ENCODE results near the gene ALK. TPM values are rescaled to one million over a fixed set of nuclear protein-coding genes. Genes with fewer than 3 reads are reported as not detected.

Gene ALK
- total RNA-seq, 2 donors from 2014 or later: 0.25 TPM; not detected in 1

DNA sequence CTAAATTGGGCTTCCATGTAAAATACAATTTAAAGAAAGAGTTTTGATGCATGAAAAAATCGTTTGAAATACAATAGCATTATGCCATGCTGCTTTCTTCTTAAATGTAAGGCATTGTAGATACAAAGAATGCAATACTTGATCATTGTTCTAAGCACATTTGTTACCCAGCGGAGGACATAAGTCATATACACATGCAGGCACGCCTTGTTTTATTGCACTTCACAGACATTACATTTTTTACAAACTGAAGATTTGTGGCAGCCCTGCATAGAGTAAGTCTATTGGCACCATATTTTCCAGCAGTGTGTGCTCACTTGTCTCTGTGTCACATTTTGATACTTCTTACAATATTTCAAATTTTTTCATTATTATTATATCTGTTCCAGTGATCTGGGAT lies 461.2 kb downstream of the ALK start:
- no peak overlapping the region for H3K27ac Mint-ChIP-seq
- no peaks in the 10 kb centered on the region for H3K36me3 Mint-ChIP-seq (ENCODE audit: insufficient read depth in 2 of 2)
- H3K4me3 Mint-ChIP-seq: no peak overlapping the region
- no peaks in the 10 kb centered on the region for H3K4me1 Mint-ChIP-seq (ENCODE audit: low read depth)
- H3K9me3 Mint-ChIP-seq: no peaks in the 10 kb centered on the region
- H3K27me3 Mint-ChIP-seq (ENCODE audit: low read depth): peaks cover 11% of the 10 kb centered on the region
- DNase-seq (no peak), ATAC-seq (replicated peaks in 1 of 2) (no peak)

DNA sequence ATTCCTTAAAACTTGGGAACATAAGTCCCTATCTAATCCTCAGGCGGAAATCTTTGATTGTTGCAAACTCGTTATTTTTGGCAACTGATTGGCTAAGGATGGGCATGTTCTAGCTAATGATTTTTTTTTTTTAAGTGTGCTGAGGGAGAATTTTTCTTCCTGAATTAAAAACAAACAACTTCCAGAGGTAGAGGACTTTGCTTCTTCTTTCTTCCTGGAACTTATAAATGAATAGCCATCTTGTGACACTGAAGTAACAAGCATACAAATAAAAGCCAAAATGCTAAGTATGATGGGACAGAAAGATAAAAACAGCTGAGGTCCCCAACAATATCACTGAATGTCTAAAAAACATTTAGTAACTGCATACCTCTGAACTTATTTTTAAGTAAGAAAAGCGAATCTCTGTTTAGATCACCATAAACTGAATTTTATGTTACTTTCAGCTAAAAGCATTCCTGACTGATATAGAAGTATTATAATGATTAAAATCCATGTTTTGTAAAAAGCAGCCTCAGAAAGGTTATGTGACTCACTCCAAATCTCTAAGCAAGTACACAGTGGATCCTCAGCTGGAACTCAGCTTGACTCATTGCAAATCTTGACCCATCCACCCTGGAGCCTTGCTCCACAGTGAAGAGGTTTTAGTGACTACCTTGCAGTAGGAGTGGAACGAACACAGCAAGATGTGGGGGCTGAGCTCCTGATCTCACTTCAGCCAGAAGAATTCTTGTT lies 461.8 kb downstream of the ALK start:
- no peak for ATAC-seq (replicated peaks in 1 of 2)
- no peak for DNase-seq
- Mint-ChIP-seq H3K27me3 (ENCODE audit: low read depth) (peaks cover 11% of the 10 kb centered on the region), H3K4me1 (ENCODE audit: low read depth) (no peaks in the 10 kb centered on the region), H3K27ac (no peak overlapping the region), H3K36me3 (ENCODE audit: insufficient read depth in 2 of 2) (no peaks in the 10 kb centered on the region), H3K9me3 (no peaks in the 10 kb centered on the region), H3K4me3 (no peak overlapping the region)

DNA sequence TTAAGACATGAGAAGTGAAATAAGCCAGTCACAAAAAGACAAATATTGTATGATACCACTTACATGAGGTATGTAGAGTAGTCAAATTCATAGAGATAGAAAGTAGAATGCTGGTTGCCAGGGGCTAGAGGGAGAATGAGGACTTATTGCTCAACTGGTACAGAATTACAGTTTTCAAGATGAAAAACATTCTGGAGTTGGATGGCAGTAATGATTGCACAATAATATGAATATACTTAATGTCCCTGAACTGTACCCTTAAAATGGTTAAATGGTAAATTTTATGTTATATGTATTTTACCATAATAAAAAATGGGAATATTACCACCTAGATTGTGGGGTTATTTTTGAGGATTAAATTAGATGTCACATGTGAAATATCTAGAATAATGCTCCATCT lies 465.0 kb downstream of the ALK start:
- no peak for DNase-seq
- no peak for ATAC-seq (replicated peaks in 1 of 2)
- H3K4me1 Mint-ChIP-seq (ENCODE audit: low read depth): no peaks in the 10 kb centered on the region
- peaks cover 9% of the 10 kb centered on the region for H3K27me3 Mint-ChIP-seq (ENCODE audit: low read depth)
- no peak overlapping the region for H3K27ac Mint-ChIP-seq
- no peaks in the 10 kb centered on the region for H3K9me3 Mint-ChIP-seq
- H3K36me3 Mint-ChIP-seq (ENCODE audit: insufficient read depth in 2 of 2): no peaks in the 10 kb centered on the region
- H3K4me3 Mint-ChIP-seq: no peak overlapping the region

DNA sequence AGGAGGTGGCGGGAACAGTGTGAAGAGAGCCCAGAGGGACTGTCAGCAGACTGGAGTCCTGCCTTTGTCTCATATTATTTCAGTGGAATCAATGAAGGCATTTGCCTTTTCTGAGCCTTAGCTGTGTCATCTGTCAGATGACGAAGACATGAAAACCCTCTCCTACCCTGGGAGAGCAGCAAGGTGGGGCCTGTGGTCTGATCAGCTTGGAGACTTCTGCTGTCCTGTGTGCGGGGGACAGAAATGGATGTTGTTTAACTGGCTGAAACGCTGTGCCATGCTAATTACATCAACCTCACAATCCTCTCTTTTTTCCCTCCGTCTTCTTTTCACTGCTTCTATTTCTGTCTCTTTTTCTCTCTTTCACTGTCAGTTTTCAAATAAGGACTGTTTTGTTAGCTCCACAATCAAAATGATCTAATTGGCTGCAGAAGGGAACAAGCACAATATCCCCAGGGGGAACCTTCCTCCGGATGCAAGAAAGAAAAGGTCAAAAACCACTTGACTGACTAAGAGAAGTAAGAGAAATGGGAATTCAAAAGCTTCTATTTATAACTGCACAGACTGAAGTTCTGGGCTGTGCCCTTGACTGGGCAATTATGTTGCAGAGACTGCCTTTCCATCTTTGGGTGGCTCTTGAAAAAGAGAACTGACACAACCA lies 466.1 kb downstream of the ALK start:
- peaks cover 13% of the 10 kb centered on the region for H3K27me3 Mint-ChIP-seq (ENCODE audit: low read depth)
- no peak overlapping the region for H3K27ac Mint-ChIP-seq
- H3K9me3 Mint-ChIP-seq: no peaks in the 10 kb centered on the region
- H3K36me3 Mint-ChIP-seq (ENCODE audit: insufficient read depth in 2 of 2): no peaks in the 10 kb centered on the region
- DNase-seq (no peak), ATAC-seq (replicated peaks in 1 of 2) (no peak)
- H3K4me3 Mint-ChIP-seq: no peak overlapping the region
- no peaks in the 10 kb centered on the region for H3K4me1 Mint-ChIP-seq (ENCODE audit: low read depth)

DNA sequence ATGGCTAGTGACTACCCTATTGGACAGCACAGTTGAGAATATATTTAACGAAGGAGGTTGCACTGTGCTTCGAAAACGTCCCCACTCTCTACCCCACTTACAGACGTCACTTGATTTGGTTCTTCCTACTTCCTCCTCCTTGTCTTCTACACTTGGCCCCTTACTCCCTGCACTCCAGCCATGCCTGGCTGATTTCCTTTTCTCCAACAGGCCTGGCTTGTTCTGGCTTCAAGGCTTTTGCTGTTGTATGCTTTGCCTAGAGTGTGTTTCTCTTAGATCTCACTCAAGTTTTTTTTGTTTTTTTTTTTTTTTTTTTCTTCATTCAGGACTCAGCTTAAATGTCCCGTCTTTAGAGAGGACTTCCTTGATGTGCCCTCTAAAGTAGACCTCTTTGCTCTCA lies 469.4 kb downstream of the ALK start:
- H3K9me3 Mint-ChIP-seq: no peaks in the 10 kb centered on the region
- peaks cover 24% of the 10 kb centered on the region for H3K27me3 Mint-ChIP-seq (ENCODE audit: low read depth)
- H3K4me1 Mint-ChIP-seq (ENCODE audit: low read depth): no peaks in the 10 kb centered on the region
- no peak for DNase-seq
- no peak overlapping the region for H3K27ac Mint-ChIP-seq
- ATAC-seq (replicated peaks in 1 of 2): no peak
- H3K36me3 Mint-ChIP-seq (ENCODE audit: insufficient read depth in 2 of 2): no peaks in the 10 kb centered on the region
- H3K4me3 Mint-ChIP-seq: no peak overlapping the region

DNA sequence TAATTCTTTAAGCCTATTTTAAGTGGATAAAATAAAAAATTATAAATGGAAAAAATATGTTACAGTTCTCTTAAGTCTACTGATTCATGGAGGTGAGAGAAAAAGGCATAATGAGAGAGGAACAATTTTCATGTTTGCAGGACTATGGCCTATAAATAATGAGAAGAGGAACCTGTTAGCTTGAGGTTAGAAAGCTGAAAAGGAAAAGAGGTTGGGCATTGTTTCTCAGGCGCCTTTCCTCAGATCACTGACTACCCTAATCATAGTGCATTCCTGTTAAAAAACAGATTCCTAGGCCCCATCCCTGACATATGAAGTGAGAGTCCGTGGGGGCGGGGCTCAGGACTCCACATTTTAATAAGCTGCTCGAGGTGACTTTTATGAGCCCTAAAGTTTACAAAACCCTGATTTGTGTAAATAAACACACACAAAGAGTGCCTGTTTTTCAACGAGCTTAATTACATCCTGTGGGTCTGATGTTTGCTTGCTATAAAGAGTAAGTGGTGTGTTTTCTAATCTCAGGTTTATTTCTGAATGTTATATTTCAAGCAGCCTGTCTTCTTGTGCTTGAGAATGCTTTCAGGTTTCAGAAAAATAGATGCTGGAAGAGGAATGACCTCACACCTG lies 470.7 kb downstream of the ALK start:
- Mint-ChIP-seq H3K9me3 (no peaks in the 10 kb centered on the region), H3K27ac (no peak overlapping the region)

DNA sequence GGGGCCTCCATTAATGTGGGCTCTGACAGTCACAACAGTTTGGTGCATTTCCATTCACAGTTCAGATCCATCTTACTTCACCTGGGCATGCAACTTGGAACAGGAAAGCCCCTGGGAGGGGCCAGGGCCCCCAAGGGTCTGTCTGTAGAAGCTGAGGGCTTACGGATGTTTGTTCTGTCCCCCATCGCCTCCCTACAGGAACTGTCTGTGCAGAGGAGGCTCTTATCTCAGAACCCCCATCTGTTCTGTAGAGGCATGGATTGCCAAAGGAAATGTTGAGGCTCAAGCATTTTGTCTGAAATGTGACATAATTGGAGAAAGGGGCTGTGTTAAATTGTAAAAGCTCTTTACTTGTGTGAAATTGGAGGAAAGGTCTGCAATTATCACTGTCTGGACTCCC lies 471.9 kb downstream of the ALK start:
- Mint-ChIP-seq H3K4me3 (no peak overlapping the region), H3K4me1 (ENCODE audit: low read depth) (no peaks in the 10 kb centered on the region), H3K9me3 (no peaks in the 10 kb centered on the region), H3K27ac (no peak overlapping the region), H3K36me3 (ENCODE audit: insufficient read depth in 2 of 2) (no peaks in the 10 kb centered on the region), H3K27me3 (ENCODE audit: low read depth) (peaks cover 24% of the 10 kb centered on the region)
- no peak for ATAC-seq (replicated peaks in 1 of 2)
- no peak for DNase-seq

More for the DNA sequence above, 470.7 kb downstream of the ALK start:
- no peaks in the 10 kb centered on the region for H3K4me1 Mint-ChIP-seq (ENCODE audit: low read depth)
- ATAC-seq (replicated peaks in 1 of 2): no peak
- peaks cover 24% of the 10 kb centered on the region for H3K27me3 Mint-ChIP-seq (ENCODE audit: low read depth)
- H3K36me3 Mint-ChIP-seq (ENCODE audit: insufficient read depth in 2 of 2): no peaks in the 10 kb centered on the region
- H3K4me3 Mint-ChIP-seq: no peak overlapping the region
- DNase-seq: no peak

DNA sequence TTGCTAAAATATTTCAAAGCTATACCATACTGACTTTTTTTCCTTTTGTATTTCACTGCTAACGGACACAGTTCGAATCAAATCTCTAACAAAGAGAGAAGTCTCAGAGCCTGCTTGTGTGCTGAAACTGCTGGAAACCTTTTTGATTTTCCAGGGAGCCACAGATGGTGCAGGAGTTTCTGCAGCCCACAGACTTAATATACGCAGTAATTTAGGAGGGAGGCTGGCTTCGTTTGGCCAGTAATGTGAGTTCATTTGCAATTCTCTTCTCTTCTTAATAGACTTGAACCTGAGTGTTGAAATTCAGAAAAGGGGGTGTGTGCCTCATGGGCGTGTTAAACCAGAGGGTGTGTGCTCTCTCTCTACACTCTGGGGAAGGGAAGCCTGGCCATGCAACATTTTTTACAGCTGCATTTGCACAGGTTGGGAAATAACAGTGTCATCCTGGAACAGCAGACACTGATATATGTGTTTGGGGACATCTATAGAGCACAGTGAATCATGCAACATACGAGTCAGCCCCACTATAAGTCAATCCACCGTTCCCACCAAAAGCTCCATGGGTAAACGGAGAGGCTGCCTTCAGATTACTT lies 473.2 kb downstream of the ALK start:
- ATAC-seq (replicated peaks in 1 of 2): no peak
- H3K36me3 Mint-ChIP-seq (ENCODE audit: insufficient read depth in 2 of 2): no peaks in the 10 kb centered on the region
- no peak overlapping the region for H3K4me3 Mint-ChIP-seq
- DNase-seq: no peak
- no peaks in the 10 kb centered on the region for H3K9me3 Mint-ChIP-seq
- peaks cover 31% of the 10 kb centered on the region for H3K27me3 Mint-ChIP-seq (ENCODE audit: low read depth)
- no peaks in the 10 kb centered on the region for H3K4me1 Mint-ChIP-seq (ENCODE audit: low read depth)
- H3K27ac Mint-ChIP-seq: no peak overlapping the region

DNA sequence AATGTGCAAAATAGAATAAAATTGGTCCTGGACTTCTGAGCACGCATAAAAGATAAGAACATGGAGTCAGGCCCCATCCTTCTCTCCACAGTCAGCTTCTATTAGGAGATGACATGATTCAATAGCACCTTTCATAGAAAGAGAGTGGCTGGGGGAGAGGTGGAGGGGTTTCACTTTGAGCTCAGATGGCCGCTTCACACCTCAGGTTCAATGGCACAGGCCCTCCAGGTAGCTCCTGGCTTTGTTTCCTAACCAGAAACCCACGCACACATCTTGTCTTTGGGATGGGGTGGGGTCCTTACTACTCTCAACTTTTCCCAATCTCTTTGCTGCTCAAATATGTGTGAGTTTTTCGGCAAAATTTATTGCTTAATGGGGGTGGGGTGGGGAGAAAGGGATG lies 473.9 kb downstream of the ALK start:
- H3K27me3 Mint-ChIP-seq (ENCODE audit: low read depth): peaks cover 31% of the 10 kb centered on the region
- DNase-seq (no peak), ATAC-seq (replicated peaks in 1 of 2) (peak in 1 of 2 donors; percentile 50)
- H3K27ac Mint-ChIP-seq: no peak overlapping the region
- no peaks in the 10 kb centered on the region for H3K4me1 Mint-ChIP-seq (ENCODE audit: low read depth)
- H3K36me3 Mint-ChIP-seq (ENCODE audit: insufficient read depth in 2 of 2): no peaks in the 10 kb centered on the region
- no peaks in the 10 kb centered on the region for H3K9me3 Mint-ChIP-seq
- H3K4me3 Mint-ChIP-seq: no peak overlapping the region

DNA sequence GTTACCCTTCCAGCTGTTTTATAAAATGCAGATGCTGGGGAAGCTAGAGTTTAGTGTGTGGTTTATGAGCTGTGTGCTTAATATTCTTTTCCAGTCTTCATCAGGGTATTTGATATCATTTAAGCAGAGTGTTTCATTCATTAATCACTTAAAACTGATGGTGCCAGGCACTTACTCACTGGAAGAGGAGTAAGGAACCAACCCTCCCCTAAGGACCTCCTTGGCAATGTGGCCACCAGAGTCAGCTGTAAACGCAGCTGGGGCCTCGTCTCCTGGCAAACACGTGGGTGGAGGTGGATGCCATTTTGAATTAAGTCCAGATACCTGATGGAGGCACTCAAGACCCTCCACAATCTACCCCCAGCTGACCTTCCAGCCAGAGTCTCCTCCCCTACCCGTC lies 474.5 kb downstream of the ALK start:
- H3K27me3 Mint-ChIP-seq (ENCODE audit: low read depth): peaks cover 27% of the 10 kb centered on the region
- DNase-seq (no peak), ATAC-seq (replicated peaks in 1 of 2) (no peak)
- H3K4me1 Mint-ChIP-seq (ENCODE audit: low read depth): no peaks in the 10 kb centered on the region
- no peak overlapping the region for H3K4me3 Mint-ChIP-seq
- no peaks in the 10 kb centered on the region for H3K36me3 Mint-ChIP-seq (ENCODE audit: insufficient read depth in 2 of 2)
- H3K27ac Mint-ChIP-seq: no peak overlapping the region
- H3K9me3 Mint-ChIP-seq: no peaks in the 10 kb centered on the region

DNA sequence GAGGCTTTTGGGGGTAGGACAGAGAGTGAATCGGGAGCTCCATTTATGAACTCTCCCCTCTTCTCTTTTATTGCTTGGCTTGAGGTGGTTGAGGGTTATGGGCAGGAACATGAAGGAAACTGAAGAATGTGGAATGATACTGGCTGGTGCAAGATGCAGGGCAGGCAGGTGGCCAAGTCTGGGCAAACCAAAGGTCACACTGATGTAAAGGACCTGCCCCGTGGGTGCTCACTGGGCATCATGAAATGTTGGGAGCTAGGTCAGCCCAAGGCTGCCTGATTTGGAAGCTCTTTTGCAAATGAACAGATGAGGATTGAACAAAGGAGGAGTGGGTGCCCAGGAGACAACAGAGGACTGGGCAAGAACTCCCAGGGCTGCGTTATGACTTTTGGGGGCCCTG lies 477.2 kb downstream of the ALK start:
- Mint-ChIP-seq H3K27ac (no peak overlapping the region), H3K36me3 (ENCODE audit: insufficient read depth in 2 of 2) (no peaks in the 10 kb centered on the region), H3K27me3 (ENCODE audit: low read depth) (peaks cover 7% of the 10 kb centered on the region), H3K4me1 (ENCODE audit: low read depth) (no peaks in the 10 kb centered on the region), H3K4me3 (no peak overlapping the region), H3K9me3 (no peaks in the 10 kb centered on the region)
- no peak for ATAC-seq (replicated peaks in 1 of 2)
- no peak for DNase-seq

DNA sequence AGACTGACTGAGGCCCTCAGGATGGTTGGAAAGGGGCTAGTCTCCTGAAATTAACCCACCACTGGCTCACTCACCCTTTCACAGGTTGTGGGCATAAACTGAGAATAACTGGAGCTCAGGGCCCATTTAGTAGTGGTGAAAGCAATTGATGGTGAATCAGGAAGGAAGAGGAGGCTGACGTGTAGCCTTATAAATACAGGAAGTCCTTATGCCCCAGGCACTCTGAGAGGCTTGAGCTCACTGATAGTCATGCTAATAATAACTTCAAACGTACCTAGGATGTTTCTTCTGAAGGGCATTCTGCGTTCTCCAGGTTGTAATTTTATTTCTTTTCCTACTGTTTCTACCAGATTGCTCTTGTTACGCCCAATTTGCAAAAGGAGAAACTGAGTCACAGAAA lies 477.8 kb downstream of the ALK start:
- peaks cover 7% of the 10 kb centered on the region for H3K27me3 Mint-ChIP-seq (ENCODE audit: low read depth)
- H3K27ac Mint-ChIP-seq: no peak overlapping the region
- H3K4me1 Mint-ChIP-seq (ENCODE audit: low read depth): no peaks in the 10 kb centered on the region
- no peaks in the 10 kb centered on the region for H3K9me3 Mint-ChIP-seq
- no peak for ATAC-seq (replicated peaks in 1 of 2)
- no peak for DNase-seq
- H3K36me3 Mint-ChIP-seq (ENCODE audit: insufficient read depth in 2 of 2): no peaks in the 10 kb centered on the region
- H3K4me3 Mint-ChIP-seq: no peak overlapping the region

DNA sequence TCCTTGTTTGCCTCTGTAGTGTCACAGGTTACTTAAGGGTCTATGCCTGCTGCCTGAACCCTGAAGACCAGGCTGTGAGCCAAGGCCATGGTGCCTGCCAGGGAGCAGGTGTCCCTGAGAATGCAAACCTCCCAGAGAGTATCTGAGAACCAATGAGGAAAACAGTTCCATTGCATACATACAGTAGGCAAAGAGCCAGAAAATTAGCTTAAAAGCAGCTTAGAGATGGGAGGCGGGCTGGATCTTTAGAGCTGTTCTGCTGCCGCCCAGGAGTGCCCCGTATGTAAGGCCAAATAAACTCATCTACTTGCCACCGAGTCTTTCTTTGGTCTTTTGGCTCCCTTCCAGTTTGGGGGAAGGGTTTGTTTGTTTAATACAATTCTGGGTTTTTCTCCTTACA lies 478.2 kb downstream of the ALK start:
- Mint-ChIP-seq H3K4me1 (ENCODE audit: low read depth) (no peaks in the 10 kb centered on the region), H3K36me3 (ENCODE audit: insufficient read depth in 2 of 2) (no peaks in the 10 kb centered on the region), H3K27me3 (ENCODE audit: low read depth) (peaks cover 7% of the 10 kb centered on the region), H3K9me3 (no peaks in the 10 kb centered on the region), H3K27ac (no peak overlapping the region), H3K4me3 (no peak overlapping the region)
- ATAC-seq (replicated peaks in 1 of 2) (no peak), DNase-seq (no peak)
